Measurements from ENCODE around the gene SPG7.

- TF ChIP-seq, protein P1, sequence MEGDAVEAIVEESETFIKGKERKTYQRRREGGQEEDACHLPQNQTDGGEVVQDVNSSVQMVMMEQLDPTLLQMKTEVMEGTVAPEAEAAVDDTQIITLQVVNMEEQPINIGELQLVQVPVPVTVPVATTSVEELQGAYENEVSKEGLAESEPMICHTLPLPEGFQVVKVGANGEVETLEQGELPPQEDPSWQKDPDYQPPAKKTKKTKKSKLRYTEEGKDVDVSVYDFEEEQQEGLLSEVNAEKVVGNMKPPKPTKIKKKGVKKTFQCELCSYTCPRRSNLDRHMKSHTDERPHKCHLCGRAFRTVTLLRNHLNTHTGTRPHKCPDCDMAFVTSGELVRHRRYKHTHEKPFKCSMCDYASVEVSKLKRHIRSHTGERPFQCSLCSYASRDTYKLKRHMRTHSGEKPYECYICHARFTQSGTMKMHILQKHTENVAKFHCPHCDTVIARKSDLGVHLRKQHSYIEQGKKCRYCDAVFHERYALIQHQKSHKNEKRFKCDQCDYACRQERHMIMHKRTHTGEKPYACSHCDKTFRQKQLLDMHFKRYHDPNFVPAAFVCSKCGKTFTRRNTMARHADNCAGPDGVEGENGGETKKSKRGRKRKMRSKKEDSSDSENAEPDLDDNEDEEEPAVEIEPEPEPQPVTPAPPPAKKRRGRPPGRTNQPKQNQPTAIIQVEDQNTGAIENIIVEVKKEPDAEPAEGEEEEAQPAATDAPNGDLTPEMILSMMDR (IDR thresholded peaks at IDR 0.05) = no peak
- no peak for TF ChIP-seq POLR2A (IDR thresholded peaks at IDR 0.05)
Measured at GRCh38 chr16:89493776-89494175, 14.4 kb upstream of the SPG7 start.

Data from esophagus squamous epithelium (tissue), 4 donors.